AML-193 (cell line): ENCODE data around the gene GIT1.

Experiments used
- DNase-seq, 2 experiments: peaks; one replicate each; lab custom pipeline; 2025; lab: John Stamatoyannopoulos, UW

Gene GIT1

GRCh38 chr17:29579866-29580771, 9.3 kb downstream of the GIT1 start:
- peak; percentile 85 to 86 for DNase-seq

GRCh38 chr17:29578626-29579485, 10.6 kb downstream of the GIT1 start:
- no peak for DNase-seq

DNA sequence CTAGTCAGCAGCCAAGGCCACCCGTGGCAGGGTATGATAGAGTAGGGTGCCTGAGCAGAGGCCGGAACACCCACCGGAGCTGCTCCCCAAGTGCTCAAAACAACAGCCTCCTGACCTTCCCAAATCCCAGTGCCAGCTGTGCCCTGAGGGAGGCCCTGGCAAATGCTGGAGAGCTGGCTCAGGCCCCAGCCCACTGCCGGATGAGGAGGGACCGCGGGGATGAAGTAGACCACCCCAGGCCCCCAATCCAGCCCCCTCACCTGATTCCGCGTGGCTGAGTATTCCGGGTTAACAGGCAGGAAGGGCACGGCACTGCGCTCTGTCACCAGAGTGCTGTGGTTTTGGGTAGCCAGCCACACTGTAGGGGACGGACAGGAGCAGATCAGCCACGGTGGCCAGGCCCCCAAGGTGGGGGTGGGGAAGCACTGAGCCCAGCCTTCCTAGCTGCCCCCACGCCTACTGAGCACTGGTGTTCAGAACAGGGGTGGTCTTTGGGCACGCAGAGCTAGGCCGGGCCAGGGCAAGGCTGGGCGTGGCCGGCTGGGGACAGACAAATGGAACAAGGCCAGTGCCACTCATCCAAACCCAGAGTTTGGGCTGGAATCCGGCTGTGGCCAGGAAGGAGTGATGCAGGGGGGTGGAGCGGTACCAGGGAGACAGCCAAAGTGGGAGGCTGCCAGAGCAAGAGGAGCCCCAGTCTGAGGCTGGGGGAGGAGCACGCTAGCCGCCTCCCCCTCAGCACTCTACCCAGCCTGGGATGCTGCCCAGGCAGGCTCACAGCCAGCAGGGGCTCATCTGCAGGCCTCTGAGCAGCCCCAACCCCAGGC, 11.8 kb downstream of the GIT1 start:
- DNase-seq = no peak

DNA sequence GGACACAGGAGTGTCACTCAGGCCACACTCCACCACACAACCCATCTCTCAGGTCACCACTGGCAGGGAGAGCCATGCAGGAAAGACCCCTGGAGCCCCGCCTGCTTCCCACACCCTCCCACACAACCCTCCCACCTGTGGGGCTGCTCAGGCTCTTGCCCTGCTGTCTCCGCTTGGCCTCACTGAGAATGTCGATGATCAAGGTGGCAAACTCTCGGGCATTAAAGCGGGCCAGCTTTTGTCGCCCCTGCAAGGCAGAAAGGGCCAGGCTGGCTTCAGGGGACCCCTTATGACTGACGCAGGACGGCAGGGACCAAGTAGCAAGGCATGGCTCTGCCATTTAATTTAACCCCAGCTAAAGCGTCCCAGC, 12.5 kb downstream of the GIT1 start:
- no peak for DNase-seq

- DNase-seq = no peak
Measured at GRCh38 chr17:29576214-29577000, 13.0 kb downstream of the GIT1 start.

GRCh38 chr17:29575511-29576213, 13.8 kb downstream of the GIT1 start:
- DNase-seq = no peak

DNA sequence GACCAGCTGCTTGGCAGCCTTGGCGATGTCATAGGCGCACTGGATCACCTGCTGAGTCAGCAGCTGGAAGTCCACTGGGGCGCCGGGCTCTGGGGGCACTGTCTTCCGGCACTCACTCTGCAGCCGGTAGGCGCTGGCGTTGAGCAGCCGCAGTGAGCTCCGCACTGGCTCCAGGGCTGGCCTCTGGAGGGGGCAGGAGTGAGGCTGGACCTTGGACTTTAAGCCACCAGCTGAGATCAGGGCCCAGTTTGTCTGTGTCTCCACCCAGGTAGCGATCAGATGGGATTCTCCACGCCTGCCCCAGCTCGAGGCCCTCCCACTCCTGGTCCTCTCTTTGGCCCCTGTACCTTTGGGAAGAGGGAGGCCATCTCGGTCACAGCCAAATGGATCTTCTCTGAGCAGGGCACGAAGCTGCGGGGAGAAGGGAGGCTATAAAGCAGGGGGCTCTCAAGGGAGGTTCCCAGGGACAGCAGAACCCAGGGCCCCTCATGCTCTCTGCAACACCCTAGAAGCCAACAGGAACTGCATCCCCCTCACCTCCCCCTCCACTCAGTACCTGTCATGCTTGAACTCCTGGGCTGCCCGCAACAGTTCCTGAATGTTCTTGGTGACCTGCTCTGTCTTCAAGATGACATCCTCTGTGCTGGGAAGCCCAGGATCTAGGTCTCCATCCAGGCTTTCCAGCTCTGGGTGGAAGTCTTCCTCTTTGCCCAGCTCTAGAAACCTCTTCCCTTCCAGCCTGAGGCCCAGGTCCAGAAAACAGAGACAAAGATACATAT, 14.5 kb downstream of the GIT1 start:
- no peak for DNase-seq

GRCh38 chr17:29573871-29574731, 15.3 kb downstream of the GIT1 start:
- no peak for DNase-seq

DNA sequence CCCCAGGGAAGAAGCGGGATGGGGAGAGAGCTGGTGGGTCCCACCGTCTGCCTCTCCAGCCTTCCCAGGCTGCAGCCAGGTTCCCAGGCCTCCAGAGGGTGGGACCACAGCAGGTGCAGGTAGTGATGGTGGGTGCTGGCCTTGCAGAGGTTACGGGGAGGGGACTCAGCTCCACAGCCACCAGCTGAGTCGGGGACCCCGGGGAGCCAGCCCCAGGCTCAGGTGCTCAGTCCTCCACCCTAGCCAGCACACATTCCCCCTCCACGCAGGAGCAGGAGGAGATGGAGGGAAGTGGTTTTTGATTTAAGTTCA, 15.9 kb downstream of the GIT1 start:
- no peak for DNase-seq

- DNase-seq = no peak
Measured at GRCh38 chr17:29572691-29573557, 16.5 kb downstream of the GIT1 start.

DNA sequence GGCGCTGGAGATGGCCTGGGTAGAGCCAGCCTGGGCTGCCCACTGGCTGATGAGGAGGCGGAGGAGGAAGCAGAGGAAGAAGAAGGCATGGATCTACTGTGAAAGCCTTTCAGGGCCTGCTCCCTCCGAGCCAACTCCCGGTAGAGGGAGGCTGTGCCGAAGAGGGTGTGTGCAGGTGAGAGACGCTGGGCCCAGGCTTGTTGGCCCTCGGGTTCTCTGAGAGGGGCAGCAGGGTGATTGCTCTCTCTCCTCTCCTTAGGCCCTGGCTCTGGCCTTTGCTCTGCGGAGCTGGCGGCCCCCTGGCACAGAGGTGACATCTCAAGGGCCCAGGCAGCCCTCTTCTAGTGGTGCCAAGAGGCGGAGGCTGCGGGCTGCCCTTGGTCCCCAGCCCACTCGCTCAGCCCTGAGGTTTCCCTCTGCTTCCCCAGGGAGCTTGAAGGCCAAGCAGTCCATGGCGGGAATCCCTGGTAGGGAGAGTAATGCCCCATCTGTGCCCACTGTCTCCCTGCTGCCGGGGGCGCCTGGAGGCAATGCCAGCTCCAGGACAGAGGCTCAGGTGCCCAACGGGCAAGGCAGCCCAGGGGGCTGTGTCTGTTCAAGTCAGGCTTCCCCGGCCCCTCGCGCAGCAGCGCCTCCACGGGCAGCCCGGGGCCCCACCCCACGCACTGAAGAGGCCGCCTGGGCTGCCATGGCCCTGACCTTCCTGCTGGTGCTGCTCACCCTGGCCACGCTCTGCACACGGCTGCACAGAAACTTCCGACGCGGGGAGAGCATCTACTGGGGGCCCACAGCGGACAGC, 17.4 kb downstream of the GIT1 start:
- no peak for DNase-seq

- DNase-seq = no peak
Measured at GRCh38 chr17:29571486-29571882, 18.0 kb downstream of the GIT1 start.

GRCh38 chr17:29570521-29570920, 18.9 kb downstream of the GIT1 start:
- no peak for DNase-seq

DNA sequence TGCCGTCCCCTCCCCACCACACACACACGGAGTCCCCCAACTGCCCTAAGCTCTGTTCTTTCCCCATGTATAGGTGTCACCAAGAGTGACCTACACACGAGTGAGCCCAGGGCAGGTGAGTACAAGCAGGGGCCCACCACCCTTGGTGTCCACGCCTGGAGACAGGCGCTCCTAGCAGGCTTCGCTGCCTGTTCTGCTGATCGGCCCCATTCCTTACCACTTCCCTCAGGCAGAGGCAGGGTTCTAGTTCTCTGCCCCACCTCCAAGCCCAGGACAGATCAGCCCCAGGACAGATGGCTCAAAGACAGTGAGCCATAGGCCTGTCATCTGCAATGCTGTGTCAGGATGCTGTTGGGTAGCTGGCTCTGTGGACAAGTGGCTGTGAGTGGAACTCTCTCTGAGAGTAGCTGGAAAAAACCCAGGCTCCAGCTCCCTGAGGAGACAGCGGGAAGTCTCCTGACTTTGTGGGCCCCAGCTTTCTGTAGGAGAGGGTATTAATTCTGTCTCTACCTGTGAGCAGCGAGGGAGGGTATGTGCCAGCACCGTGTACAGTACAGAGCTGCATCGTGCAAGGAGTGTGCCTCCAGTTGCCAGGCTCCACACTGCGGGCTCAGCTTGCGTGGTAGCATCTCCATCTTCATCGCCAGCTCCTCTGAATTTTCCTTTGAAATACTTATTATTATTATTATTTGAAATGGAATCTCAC, 20.1 kb downstream of the GIT1 start:
- DNase-seq = no peak

- peak; percentile 81 to 84 for DNase-seq
Measured at GRCh38 chr17:29568331-29569244, 20.9 kb downstream of the GIT1 start, which contains the start of gene TP53I13. Gene TP53I13, plus strand, starts transcription at chr17:29568701. Its CDS starts 58 bp downstream, at chr17:29568759.
